ENCODE results near the gene ASCC3. TPM values are rescaled to one million over a fixed set of nuclear protein-coding genes. Genes with fewer than 3 reads are reported as not detected.

Gene ASCC3
- total RNA-seq, 1 experiment from 2014 or later: 61.8 TPM

DNA sequence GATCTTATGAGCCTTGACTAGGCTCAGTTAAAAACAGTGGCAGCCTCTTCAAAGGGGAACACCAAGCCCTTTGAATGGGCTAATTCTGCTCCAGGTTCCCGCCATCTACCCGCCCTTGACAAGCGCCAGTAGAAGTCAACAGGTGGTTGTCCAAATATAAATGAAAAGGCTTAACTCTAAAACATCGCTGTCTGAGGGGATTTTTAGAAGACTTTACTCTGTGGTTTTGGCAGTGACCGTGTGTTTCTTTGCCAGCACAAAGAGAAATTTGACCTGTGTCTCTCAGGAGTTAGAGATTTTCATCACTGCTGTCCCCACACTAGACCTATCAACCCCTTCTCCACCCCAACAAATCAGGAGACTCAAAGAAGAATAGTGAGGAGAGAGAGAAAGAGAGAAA lies 396.7 kb downstream of the ASCC3 start:
- no peaks in the 10 kb centered on the region; the same call in 1 of the 2 replicates for H3K4me1 ChIP-seq (replicated peaks)
- H3K27me3 ChIP-seq (replicated peaks): no peaks in the 10 kb centered on the region; the same call in 1 of the 2 replicates
- H3K9me3 ChIP-seq (replicated peaks): no peaks in the 10 kb centered on the region
- H3K4me3 ChIP-seq: no peak overlapping the region
- no peak overlapping the region for H3K27ac ChIP-seq
- H3K36me3 ChIP-seq: no peaks in the 10 kb centered on the region
- no peak for DNase-seq (ENCODE audit: low read depth in 1 of 2, low spot score in 2 of 2)

DNA sequence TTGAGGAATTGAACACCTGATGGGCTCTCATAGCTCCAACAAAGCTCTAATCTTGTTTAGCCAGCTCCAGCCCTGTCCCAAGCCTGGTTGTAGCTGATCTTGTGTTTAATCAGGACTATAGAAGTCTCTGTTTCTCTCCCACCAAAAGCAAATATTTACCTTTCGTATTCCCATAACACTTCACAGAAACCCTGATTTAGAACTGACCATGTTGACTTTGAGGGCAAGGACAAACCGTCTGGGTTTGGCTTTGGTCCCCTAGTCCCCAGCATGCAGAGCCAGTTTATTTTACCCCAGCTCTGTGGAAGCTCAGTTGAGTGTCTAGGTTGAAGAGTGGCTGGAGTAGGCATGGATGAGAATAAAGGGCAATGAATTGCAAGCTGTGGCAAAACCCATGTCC lies 398.4 kb downstream of the ASCC3 start:
- Histone ChIP-seq H3K4me3 (no peak overlapping the region), H3K9me3 (replicated peaks) (no peaks in the 10 kb centered on the region), H3K27ac (no peak overlapping the region), H3K36me3 (no peaks in the 10 kb centered on the region), H3K4me1 (replicated peaks) (no peaks in the 10 kb centered on the region; the same call in 1 of the 2 replicates), H3K27me3 (replicated peaks) (no peaks in the 10 kb centered on the region; the same call in 1 of the 2 replicates)
- no peak for DNase-seq (ENCODE audit: low read depth in 1 of 2, low spot score in 2 of 2)

DNA sequence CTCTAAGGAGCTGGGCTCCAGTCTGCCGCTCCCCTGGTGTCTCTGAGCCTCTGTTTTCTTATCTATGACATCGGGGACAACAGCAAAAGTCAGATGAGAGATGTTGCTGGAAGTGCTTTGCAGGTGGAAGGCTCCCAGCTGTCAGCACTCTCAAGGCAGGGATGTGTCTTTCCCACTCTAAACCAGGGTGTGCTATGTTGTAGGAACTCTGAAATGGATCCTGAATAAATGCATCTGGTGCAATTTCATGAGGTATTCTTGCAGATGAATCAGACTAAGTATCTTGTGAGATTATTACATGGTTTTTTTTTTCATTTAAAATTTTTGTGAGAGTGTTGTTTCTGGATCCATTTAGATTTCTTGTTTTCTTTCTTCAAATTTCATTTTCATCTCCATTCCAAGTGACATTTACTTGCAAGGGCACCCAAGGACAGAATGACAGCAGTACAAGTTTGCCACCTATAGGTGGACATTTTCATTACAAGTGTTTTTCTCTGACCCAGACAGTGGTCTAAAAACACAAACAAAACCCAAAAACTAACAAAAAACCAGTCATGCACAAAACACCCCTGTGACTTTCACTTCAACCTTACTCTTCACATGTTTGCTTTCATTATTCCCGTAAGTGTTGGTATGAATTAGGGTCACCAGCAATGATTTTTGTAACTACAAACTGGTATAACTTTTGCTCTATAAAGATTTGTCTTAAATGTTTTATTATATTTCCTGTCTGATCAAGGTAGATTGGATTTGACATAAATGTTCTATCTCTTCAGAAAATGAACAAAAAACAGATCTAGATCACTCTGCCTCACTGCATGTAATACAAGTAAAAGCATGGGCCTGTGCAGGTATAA lies 401.7 kb downstream of the ASCC3 start:
- Histone ChIP-seq H3K27me3 (replicated peaks) (no peaks in the 10 kb centered on the region), H3K9me3 (replicated peaks) (no peaks in the 10 kb centered on the region), H3K4me3 (no peak overlapping the region), H3K4me1 (replicated peaks) (no peaks in the 10 kb centered on the region; the same call in none of the 2 replicates), H3K27ac (no peak overlapping the region), H3K36me3 (no peaks in the 10 kb centered on the region)
- DNase-seq (ENCODE audit: low read depth in 1 of 2, low spot score in 2 of 2): peak in 1 of 2 experiments; percentile 62

DNA sequence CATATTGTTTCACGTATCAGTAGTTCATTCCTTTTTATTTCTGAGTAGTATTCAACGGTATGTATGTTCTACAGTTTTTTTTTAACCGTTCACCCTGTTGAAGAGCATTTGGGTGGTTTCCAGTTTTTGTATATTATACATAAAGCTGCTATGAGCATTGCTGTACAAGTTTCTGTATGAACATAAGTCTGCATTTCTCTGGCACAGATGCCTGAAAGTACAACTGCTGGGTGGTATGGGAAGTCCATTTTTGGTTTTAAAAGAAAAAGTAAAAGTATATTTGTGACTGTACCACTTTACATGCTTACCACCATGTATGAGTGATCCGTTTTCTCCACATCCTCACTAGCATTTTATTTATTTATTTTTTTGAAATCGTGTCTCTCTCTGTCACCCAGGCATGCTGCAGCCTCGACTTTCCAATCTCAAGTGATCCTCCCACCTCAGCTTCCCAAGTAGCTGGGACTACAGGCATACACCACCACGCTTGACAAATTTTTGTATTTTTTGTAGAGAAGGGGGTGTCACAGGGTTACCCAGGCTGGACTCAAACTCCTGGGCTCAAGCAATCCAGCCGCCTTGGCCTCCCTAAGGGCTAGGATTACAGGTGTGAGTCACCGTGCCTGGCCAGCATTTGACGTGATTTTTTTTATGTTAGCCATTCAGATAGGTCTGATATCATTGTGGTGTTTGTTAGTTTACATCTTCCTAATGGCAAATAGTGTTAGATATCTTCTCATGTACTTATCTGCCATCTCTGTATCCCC lies 405.4 kb downstream of the ASCC3 start:
- no peaks in the 10 kb centered on the region for H3K27me3 ChIP-seq (replicated peaks)
- no peaks in the 10 kb centered on the region for H3K36me3 ChIP-seq
- no peak overlapping the region for H3K27ac ChIP-seq
- H3K9me3 ChIP-seq (replicated peaks): no peaks in the 10 kb centered on the region
- DNase-seq (ENCODE audit: low read depth in 1 of 2, low spot score in 2 of 2): no peak
- no peak overlapping the region for H3K4me3 ChIP-seq
- peaks cover 28% of the 10 kb centered on the region for H3K4me1 ChIP-seq (replicated peaks)

DNA sequence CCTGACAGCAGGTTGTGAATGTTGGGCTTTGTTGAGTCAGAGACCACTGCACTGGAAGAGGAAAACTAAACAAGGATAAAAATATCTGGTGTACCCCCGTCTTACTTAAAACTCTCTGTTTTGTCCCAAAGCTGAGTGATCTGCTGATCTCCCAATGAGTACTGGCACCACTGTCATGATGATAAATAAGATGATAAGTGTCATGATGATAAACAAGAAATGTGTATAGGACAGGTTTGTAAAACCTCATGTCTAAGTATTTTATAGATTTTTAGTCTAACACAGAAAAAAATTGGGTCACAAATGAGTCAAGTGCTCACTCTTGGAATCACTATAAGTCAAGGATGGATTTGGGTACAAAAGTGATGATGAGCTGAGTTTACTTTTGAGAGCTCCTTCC lies 407.9 kb downstream of the ASCC3 start:
- no peaks in the 10 kb centered on the region for H3K27me3 ChIP-seq (replicated peaks)

DNA sequence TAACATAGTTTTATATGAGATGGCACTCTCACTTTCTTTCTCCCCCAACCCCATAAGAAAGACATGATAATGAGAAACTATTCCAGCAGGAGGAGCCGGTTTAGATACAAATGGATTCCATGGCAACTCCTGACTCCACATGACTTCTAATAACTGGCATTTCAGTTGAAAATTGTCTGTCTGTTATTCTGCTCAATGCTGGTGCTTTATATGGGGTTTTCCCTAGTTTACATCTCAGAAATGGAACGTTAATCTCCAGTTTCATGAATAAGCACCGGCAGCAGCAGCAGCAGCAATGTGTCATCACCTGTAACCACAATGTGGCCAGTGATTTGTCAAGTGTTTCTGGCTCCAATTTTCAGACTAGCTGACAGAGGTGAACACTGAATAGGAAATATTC lies 408.5 kb downstream of the ASCC3 start:
- peaks cover 30% of the 10 kb centered on the region for H3K4me1 ChIP-seq (replicated peaks)
- no peaks in the 10 kb centered on the region for H3K9me3 ChIP-seq (replicated peaks)
- peak in 1 of 2 experiments; percentile 62 for DNase-seq (ENCODE audit: low read depth in 1 of 2, low spot score in 2 of 2)
- H3K27ac ChIP-seq: peak overlapping the region; percentile 11; the same call in 1 of the 2 replicates
- H3K36me3 ChIP-seq: no peaks in the 10 kb centered on the region
- H3K4me3 ChIP-seq: no peak overlapping the region
- H3K27me3 ChIP-seq (replicated peaks): no peaks in the 10 kb centered on the region

More for the DNA sequence above, 407.9 kb downstream of the ASCC3 start:
- Histone ChIP-seq H3K27ac (no peak overlapping the region), H3K9me3 (replicated peaks) (no peaks in the 10 kb centered on the region), H3K4me3 (no peak overlapping the region), H3K36me3 (no peaks in the 10 kb centered on the region), H3K4me1 (replicated peaks) (peaks cover 30% of the 10 kb centered on the region)
- no peak for DNase-seq (ENCODE audit: low read depth in 1 of 2, low spot score in 2 of 2)

DNA sequence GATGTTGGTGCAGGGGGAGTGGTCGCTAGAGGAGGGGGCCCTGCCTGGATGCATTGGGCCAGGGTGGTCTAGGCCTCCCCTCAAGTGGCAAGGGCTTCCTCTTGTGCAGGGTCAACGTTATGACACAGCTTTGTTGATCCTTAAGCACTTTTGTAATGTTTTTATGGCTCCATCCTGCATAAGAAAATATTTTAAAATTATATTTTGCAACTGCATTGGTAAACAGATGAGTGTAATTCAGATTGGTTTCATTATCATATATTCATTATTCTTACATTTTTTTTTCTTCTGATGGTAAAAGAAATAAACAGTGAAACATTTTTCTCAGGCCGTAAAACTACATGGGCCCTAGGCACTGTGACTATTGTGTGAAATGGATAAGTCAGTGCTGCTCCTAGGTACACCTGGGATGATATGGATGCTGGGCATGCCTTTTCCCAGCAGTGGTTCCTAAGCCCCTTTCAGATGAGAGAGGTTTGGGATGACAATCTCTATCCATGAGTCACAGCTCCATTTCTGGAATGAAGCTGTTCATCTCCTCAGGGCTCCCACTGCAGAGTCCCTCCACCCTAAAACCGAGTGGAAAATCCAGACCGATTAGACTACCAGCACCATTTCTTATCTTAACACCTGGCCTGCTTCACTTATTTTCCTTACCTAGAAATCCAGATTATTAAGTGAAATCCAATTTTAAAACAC lies 410.6 kb downstream of the ASCC3 start:
- Histone ChIP-seq H3K4me3 (no peak overlapping the region), H3K36me3 (no peaks in the 10 kb centered on the region), H3K4me1 (replicated peaks) (peaks cover 33% of the 10 kb centered on the region), H3K27ac (no peak overlapping the region), H3K27me3 (replicated peaks) (no peaks in the 10 kb centered on the region), H3K9me3 (replicated peaks) (no peaks in the 10 kb centered on the region)
- DNase-seq (ENCODE audit: low read depth in 1 of 2, low spot score in 2 of 2): no peak

DNA sequence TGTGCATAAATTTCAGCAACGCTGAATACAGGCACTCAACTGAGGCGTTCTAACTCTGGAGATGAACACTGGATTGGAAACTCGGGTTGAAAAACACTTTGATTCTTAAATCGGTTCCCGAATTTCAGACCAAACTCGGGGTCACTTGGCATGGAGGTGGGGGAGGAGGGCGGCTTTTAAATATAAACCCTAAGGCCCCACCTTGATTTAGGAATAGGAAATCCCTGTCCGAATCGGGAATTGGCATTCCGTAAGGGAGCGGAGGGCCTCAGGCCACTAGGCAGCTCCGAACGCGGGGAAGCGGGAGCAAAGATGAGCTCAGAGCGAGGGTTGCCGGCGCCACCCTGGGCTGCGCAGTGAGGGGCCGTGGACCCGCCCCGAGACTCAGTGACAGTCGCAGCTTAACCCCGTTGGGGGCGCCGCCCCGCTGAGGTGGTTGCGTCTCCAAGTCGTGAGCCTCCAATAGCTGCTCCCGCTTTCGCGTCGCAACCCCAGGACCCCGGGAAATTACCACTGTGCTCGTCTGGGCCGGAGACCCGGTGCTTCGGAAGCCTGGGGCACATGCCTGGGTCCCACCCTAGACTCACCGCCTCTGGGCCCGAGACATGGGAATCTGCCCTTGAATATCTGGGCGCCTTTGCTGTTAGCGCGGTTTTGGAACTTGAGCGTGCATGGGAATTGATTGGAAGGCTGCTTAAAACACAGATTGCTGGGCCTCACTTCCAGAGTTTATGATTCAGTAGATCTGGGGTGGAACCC lies 411.8 kb downstream of the ASCC3 start:
- no peak overlapping the region for H3K4me3 ChIP-seq
- no peaks in the 10 kb centered on the region for H3K9me3 ChIP-seq (replicated peaks)
- H3K27ac ChIP-seq: no peak overlapping the region
- no peak for DNase-seq (ENCODE audit: low read depth in 1 of 2, low spot score in 2 of 2)
- H3K27me3 ChIP-seq (replicated peaks): no peaks in the 10 kb centered on the region
- peaks cover 35% of the 10 kb centered on the region for H3K4me1 ChIP-seq (replicated peaks)
- H3K36me3 ChIP-seq: no peaks in the 10 kb centered on the region

DNA sequence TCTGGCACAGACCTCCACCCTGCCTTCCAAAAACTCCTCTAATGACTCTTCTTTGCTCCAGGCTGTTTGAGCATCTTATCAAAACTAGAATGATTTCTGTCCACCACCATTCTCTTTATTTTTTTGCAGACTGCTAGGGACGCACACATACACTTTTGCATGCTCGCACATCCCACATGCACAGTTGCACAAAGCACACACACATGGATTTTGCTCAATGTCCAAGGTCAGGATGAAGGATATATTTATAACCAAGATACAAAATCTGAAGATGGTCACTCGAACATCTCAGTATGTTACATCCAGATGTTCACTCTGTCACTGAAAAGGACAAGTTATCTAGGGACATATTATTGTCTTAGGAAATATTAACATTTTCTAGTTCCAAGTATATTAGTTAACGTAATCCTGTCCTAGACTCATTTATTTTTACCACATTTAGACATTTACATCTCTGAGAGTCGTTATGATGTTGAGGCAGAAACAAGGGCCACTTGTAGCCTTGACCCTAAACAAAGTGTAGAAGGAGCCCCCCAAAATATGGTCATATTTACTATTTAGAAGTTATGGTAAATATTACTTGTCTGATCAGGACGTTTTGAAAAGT lies 413.0 kb downstream of the ASCC3 start:
- Histone ChIP-seq H3K4me1 (replicated peaks) (peaks cover 34% of the 10 kb centered on the region), H3K27me3 (replicated peaks) (no peaks in the 10 kb centered on the region), H3K4me3 (no peak overlapping the region), H3K27ac (no peak overlapping the region), H3K9me3 (replicated peaks) (no peaks in the 10 kb centered on the region), H3K36me3 (no peaks in the 10 kb centered on the region)
- no peak for DNase-seq (ENCODE audit: low read depth in 1 of 2, low spot score in 2 of 2)

DNA sequence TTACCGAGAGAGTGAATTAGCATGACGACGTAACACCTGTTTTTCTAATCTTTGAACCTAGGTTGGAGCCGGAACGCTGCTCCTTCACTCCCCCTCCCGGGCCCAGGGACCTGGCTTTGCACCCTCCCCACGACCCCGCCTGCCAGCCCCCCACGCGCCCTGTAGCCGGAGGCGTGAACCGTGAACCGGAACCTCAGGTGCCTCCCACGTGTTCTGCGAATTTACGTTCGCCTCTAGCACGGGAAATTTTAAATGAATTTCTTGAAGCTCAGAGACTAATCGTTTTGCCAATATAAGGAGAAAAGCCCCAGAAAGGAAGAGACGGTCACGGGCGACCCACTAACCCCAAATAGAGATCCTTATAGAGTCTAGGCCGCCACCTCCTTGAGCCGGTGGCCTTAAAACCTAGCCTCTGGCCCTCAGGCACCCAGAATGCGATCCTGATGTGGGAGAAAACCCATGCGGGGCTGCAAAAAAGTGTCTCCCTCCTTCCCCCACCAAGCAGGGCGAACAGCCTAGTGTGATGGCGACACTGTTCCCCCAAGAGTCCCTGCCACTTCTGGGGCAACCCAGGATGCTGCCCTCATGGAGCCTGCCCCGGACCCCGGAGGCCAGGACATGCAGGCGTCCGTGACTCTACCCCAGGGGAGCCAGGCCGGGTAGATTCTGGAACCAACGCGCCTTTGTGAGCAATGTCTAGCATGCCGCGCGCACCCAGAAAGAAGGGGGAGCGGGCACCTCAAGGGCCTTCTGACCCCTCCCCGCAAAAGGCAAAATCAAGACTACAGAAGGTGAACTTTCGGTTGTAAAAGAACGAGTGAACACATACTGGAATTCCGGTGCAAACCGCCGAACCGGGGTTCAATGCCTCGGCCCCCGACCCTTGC lies 413.8 kb downstream of the ASCC3 start:
- Histone ChIP-seq H3K27me3 (replicated peaks) (no peaks in the 10 kb centered on the region), H3K27ac (no peak overlapping the region), H3K36me3 (no peaks in the 10 kb centered on the region), H3K4me1 (replicated peaks) (peaks cover 31% of the 10 kb centered on the region), H3K4me3 (no peak overlapping the region), H3K9me3 (replicated peaks) (no peaks in the 10 kb centered on the region)
- no peak for DNase-seq (ENCODE audit: low read depth in 1 of 2, low spot score in 2 of 2)

DNA sequence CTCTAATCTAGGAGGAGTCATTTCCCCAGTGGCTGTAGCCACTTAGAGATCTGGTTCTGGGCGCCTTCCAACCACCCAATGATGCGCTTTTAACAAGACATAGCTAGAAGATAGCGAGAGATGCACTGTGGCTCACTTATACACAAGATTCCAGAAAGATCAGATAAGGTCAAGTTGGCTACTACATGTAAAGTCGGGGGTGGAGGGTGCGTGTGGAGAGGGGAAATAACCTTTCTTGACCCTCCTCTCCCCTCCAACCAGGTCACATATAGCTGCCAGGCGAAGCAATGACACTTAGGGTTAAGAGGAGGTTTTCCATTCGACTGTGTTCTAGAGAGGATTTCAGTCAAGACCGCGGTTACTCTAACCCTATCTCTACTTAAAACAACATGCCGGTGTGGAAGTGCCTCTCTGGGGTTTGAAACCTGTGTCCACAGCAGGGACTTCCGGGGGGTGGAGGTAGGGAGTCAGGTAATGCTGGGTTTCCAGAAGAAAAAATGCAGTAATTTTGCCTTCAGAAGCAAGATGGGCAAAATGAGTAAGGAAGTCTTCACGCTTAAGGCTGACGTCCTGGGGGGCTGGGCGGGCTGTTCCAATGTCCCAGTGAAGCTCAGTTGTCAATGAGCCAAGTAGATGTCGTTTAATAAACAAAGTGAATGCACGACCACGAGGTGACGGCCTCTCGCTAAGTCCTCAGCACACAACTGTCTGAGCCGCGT lies 414.6 kb downstream of the ASCC3 start:
- no peak for DNase-seq (ENCODE audit: low read depth in 1 of 2, low spot score in 2 of 2)
- Histone ChIP-seq H3K4me1 (replicated peaks) (peaks cover 29% of the 10 kb centered on the region), H3K9me3 (replicated peaks) (no peaks in the 10 kb centered on the region), H3K27ac (no peak overlapping the region), H3K4me3 (no peak overlapping the region), H3K27me3 (replicated peaks) (no peaks in the 10 kb centered on the region), H3K36me3 (no peaks in the 10 kb centered on the region)
